H9 (cell line): ENCODE results near the gene GPC6. TPM values are rescaled to one million over a fixed set of nuclear protein-coding genes. Genes with fewer than 3 reads are reported as not detected.

Experiments used
- DNase-seq: peaks from one replicate; pipeline ENCODE4 v3.0.0-alpha.2; 2017
- H2AFZ ChIP-seq: one replicate; pipeline ENCODE4 v1.6.1; 2013; ENCODE audit warnings: mild to moderate bottlenecking, low read length, control low read depth, moderate library complexity
- H2AK5ac ChIP-seq: 2 replicates; pipeline ENCODE4 v1.6.1; 2013; ENCODE audit warnings: low read length, control low read depth, mixed read lengths; ENCODE audit not compliant: insufficient read length
- H2BK120ac ChIP-seq: one replicate; pipeline ENCODE4 v1.6.1; 2013; ENCODE audit warnings: low read depth, mild to moderate bottlenecking, low read length, control low read depth, inconsistent platforms; ENCODE audit not compliant: poor library complexity, severe bottlenecking
- H2BK12ac ChIP-seq: 2 replicates; pipeline ENCODE4 v1.6.1; 2013; ENCODE audit warnings: low read length, control low read depth, mixed read lengths, low read depth; ENCODE audit not compliant: insufficient read length
- H2BK15ac ChIP-seq: 2 replicates; pipeline ENCODE4 v1.6.1; 2013; ENCODE audit warnings: low read depth, low read length, control low read depth
- H2BK20ac ChIP-seq: one replicate; pipeline ENCODE4 v1.6.1; 2013; ENCODE audit warnings: low read depth, mild to moderate bottlenecking, low read length, control low read depth, inconsistent platforms; ENCODE audit not compliant: poor library complexity, severe bottlenecking
- H2BK5ac ChIP-seq: 2 replicates; pipeline ENCODE4 v1.6.1; 2013; ENCODE audit warnings: low read length, control low read depth, mixed read lengths; ENCODE audit not compliant: insufficient read length
- H3K14ac ChIP-seq: 2 replicates; pipeline ENCODE4 v1.6.1; 2013; ENCODE audit warnings: low read length, control low read depth; ENCODE audit not compliant: insufficient read depth
- H3K18ac ChIP-seq: 2 replicates; pipeline ENCODE4 v1.6.1; 2013; ENCODE audit warnings: low read depth, mild to moderate bottlenecking, mixed read lengths, low read length, control low read depth; ENCODE audit not compliant: insufficient read length
- H3K23ac ChIP-seq: 2 replicates; pipeline ENCODE4 v1.6.1; 2013; ENCODE audit warnings: low read length, control low read depth, mixed read lengths, low read depth; ENCODE audit not compliant: insufficient read length
- H3K23me2 ChIP-seq: 2 replicates; pipeline ENCODE4 v1.6.1; 2013; ENCODE audit warnings: low read depth, mild to moderate bottlenecking, mixed read lengths, low read length, control low read depth; ENCODE audit not compliant: insufficient read length, poor library complexity, severe bottlenecking
- H3K27ac ChIP-seq: 2 replicates; pipeline ENCODE4 v1.5.1; 2013; ENCODE audit warnings: low read length, control low read depth, mixed read lengths, low read depth; ENCODE audit not compliant: insufficient read length
- H3K27me3 ChIP-seq: 2 replicates; pipeline ENCODE4 v1.6.1; 2013; ENCODE audit warnings: low read length, control low read depth, inconsistent platforms; ENCODE audit not compliant: insufficient read depth
- H3K4ac ChIP-seq: 2 replicates; pipeline ENCODE4 v1.6.1; 2013; ENCODE audit warnings: low read depth, mild to moderate bottlenecking, control low read depth, inconsistent platforms, low read length, moderate library complexity
- H3K4me1 ChIP-seq: 2 replicates; pipeline ENCODE4 v1.6.1; 2013; ENCODE audit warnings: low read length, control low read depth, inconsistent platforms; ENCODE audit not compliant: insufficient read depth
- H3K4me2 ChIP-seq: 2 replicates; pipeline ENCODE4 v1.6.1; 2013; ENCODE audit warnings: low read length, control low read depth, mixed read lengths; ENCODE audit not compliant: insufficient read length, insufficient read depth
- H3K56ac ChIP-seq: 2 replicates; pipeline ENCODE4 v1.6.1; 2013; ENCODE audit warnings: low read depth, mild to moderate bottlenecking, mixed read lengths, low read length, control low read depth; ENCODE audit not compliant: insufficient read length
- H3K79me1 ChIP-seq: 2 replicates; pipeline ENCODE4 v1.6.1; 2013; ENCODE audit warnings: low read depth, mild to moderate bottlenecking, moderate library complexity, low read length, control low read depth, inconsistent platforms; ENCODE audit not compliant: insufficient read depth, poor library complexity, severe bottlenecking
- H3K79me2 ChIP-seq: 2 replicates; pipeline ENCODE4 v1.6.1; 2013; ENCODE audit warnings: low read length, control low read depth, inconsistent platforms; ENCODE audit not compliant: insufficient read depth
- H3K9ac ChIP-seq: 2 replicates; pipeline ENCODE4 v1.6.1; 2013; ENCODE audit warnings: low read length, control low read depth, mixed read lengths; ENCODE audit not compliant: insufficient read length; ENCODE audit errors: extremely low read depth
- H3K9me3 ChIP-seq: one replicate; pipeline ENCODE4 v1.6.1; 2013; ENCODE audit warnings: low read depth, low read length, inconsistent platforms; ENCODE audit not compliant: control insufficient read depth
- H3T11ph ChIP-seq: one replicate; pipeline ENCODE4 v1.6.1; 2013; ENCODE audit warnings: mild to moderate bottlenecking, low read length, control low read depth, inconsistent platforms
- H4K20me1 ChIP-seq: one replicate; pipeline ENCODE4 v1.6.1; 2013; ENCODE audit not compliant: control insufficient read depth, insufficient read length, insufficient read depth
- H4K5ac ChIP-seq: 2 replicates; pipeline ENCODE4 v1.6.1; 2013; ENCODE audit warnings: low read depth, mild to moderate bottlenecking, mixed read lengths, low read length, control low read depth; ENCODE audit not compliant: insufficient read length
- H4K8ac ChIP-seq: replicated peaks from 2 replicates; pipeline ENCODE4 v1.6.1; 2013; ENCODE audit warnings: low read length, control low read depth, mixed read lengths, low read depth; ENCODE audit not compliant: insufficient read length
- H4K91ac ChIP-seq: 2 replicates; pipeline ENCODE4 v1.6.1; 2013; ENCODE audit warnings: low read depth, mild to moderate bottlenecking, moderate library complexity, mixed read lengths, low read length, control low read depth; ENCODE audit not compliant: insufficient read length
- H3K27ac Mint-ChIP-seq, 3 experiments: 2 replicates in 2 of 3; 3 replicates in 1 of 3; pipeline ENCODE4 v1.8.0; 2020 to 2021; ENCODE audit warnings: mixed read lengths in 3 of 3, mild to moderate bottlenecking in 1 of 3, moderate library complexity in 1 of 3
- H3K27me3 Mint-ChIP-seq: 2 replicates; pipeline ENCODE4 v1.8.0; 2021; ENCODE audit warnings: low read depth, mild to moderate bottlenecking, moderate library complexity, mixed read lengths
- H3K36me3 Mint-ChIP-seq, 3 experiments: 2 replicates in 2 of 3; 3 replicates in 1 of 3; pipeline ENCODE4 v1.8.0; 2020 to 2021; ENCODE audit warnings: low read depth in 3 of 3, mixed read lengths in 3 of 3; ENCODE audit not compliant: insufficient read depth in 1 of 3
- H3K4me1 Mint-ChIP-seq, 2 experiments: 2 replicates each; pipeline ENCODE4 v1.8.0; 2020; ENCODE audit warnings: mixed read lengths in 2 of 2
- H3K4me3 Mint-ChIP-seq, 2 experiments: 2 replicates in 1 of 2; 3 replicates in 1 of 2; pipeline ENCODE4 v1.8.0; 2020 to 2021; ENCODE audit warnings: mild to moderate bottlenecking in 2 of 2, mixed read lengths in 2 of 2, moderate library complexity in 1 of 2
- H3K9me3 Mint-ChIP-seq, 2 experiments: 2 replicates in 1 of 2; 3 replicates in 1 of 2; pipeline ENCODE4 v1.8.0; 2020; ENCODE audit warnings: mild to moderate bottlenecking in 2 of 2, mixed read lengths in 2 of 2, moderate library complexity in 1 of 2
- CTCF ChIP-seq: fragments of 200-600 bp; sonication (generic); conservative IDR thresholded peaks from 3 replicates; pipeline ENCODE4 v1.8.0; 2021; ENCODE audit warnings: antibody characterized with exemption, mild to moderate bottlenecking
- WGBS: extraction: QIAGEN DNeasy Blood & Tissue Kit; methylation state at CpG from one replicate; pipeline ENCODE4 v1.1.7; 2013; ENCODE audit warnings: missing lambda C conversion rate, low lambda C conversion rate, mixed read lengths; ENCODE audit not compliant: insufficient read length; ENCODE audit errors: extremely low coverage; 5-methylcytosine and 5-hydroxymethylcytosine counted together
- total RNA-seq: library from RNA; stranded (reverse); gene quantifications from 2 replicates; pipeline ENCODE4 v1.2.1, GENCODE V29; 2021

The GPC6 gene
- total RNA-seq, 1 experiment from 2014 or later = 15.6 TPM

- Histone ChIP-seq H2BK15ac (no peak overlapping the region), H3K27ac (no peak overlapping the region), H3K23ac (no peak overlapping the region), H4K5ac (no peak overlapping the region), H3K4me1 (no peaks in the 10 kb centered on the region), H2BK120ac (no peak overlapping the region), H2BK20ac (no peak overlapping the region), H4K20me1 (no peaks in the 10 kb centered on the region), H4K8ac (no peak overlapping the region), H3K23me2 (no peaks in the 10 kb centered on the region), H3K4ac (no peak overlapping the region), H3K79me1 (no peaks in the 10 kb centered on the region), H4K91ac (no peak overlapping the region), H2BK5ac (no peak overlapping the region), H2BK12ac (no peak overlapping the region), H3K27me3 (no peaks in the 10 kb centered on the region), H3K18ac (no peak overlapping the region), H3T11ph (no peak overlapping the region), H3K79me2 (no peaks in the 10 kb centered on the region), H3K14ac (no peak overlapping the region), H3K9ac (no peak overlapping the region), H3K4me2 (no peak overlapping the region), H2AFZ (no peak overlapping the region), H3K9me3 (no peaks in the 10 kb centered on the region), H3K56ac (no peak overlapping the region), H2AK5ac (no peak overlapping the region)
- Mint-ChIP-seq H3K9me3 (peaks cover 9 to 12% of the 10 kb centered on the region in 2 experiments; a peak in 4 of 5 replicates), H3K4me3 (no peak overlapping the region), H3K36me3 (peaks cover 6 to 18% (median 10%) of the 10 kb centered on the region in 3 experiments), H3K4me1 (no peaks in the 10 kb centered on the region), H3K27me3 (no peaks in the 10 kb centered on the region), H3K27ac (no peak overlapping the region)
- no peak for TF ChIP-seq CTCF
- DNase-seq = no peak
- WGBS = no CpG with 5 or more reads among the region's 1 CpG
These were observed 839.1 kb downstream of the GPC6 start for GRCh38 chr13:94065741-94066140.
